GM23338 (cell line): ENCODE measurements around the gene ELOB. TPM values are rescaled to one million over a fixed set of nuclear protein-coding genes. Genes with fewer than 3 reads are reported as not detected.

Experiments
- ATAC-seq: fragments of 200-7000 bp; cut with Tn5 transposase; 3 replicates; pipeline ENCODE4 v1.9.1; 2020
- DNase-seq: peaks from one replicate; pipeline ENCODE4 v3.0.0-alpha.2; 2015; ENCODE audit warnings: low spot score
- H2AFZ ChIP-seq: fragments of 200-600 bp; sonication (generic); 2 replicates; pipeline ENCODE4 v1.8.0; 2016; ENCODE audit warnings: antibody characterized with exemption, mild to moderate bottlenecking, moderate library complexity
- H3F3A ChIP-seq: fragments of 200-600 bp; sonication (generic); replicated peaks from 2 replicates; pipeline ENCODE4 v1.8.0; 2017; ENCODE audit warnings: antibody characterized with exemption, mixed run types, low read depth
- H3K27ac ChIP-seq: fragments of 200-600 bp; sonication (generic); 2 replicates; pipeline ENCODE4 v1.6.1; 2016; ENCODE audit warnings: low read depth
- H3K27me3 ChIP-seq: fragments of 200-600 bp; sonication (generic); 2 replicates; pipeline ENCODE4 v1.8.0; 2016; ENCODE audit warnings: mild to moderate bottlenecking, mixed run types, moderate library complexity; ENCODE audit not compliant: insufficient read depth
- H3K36me3 ChIP-seq: fragments of 200-600 bp; sonication (generic); 2 replicates; pipeline ENCODE4 v1.8.0; 2016; ENCODE audit warnings: mild to moderate bottlenecking; ENCODE audit not compliant: insufficient read depth
- H3K4me1 ChIP-seq: fragments of 200-600 bp; sonication (generic); 2 replicates; pipeline ENCODE4 v1.8.0; 2016; ENCODE audit warnings: mild to moderate bottlenecking, moderate library complexity; ENCODE audit not compliant: insufficient read depth
- H3K4me2 ChIP-seq: fragments of 200-600 bp; sonication (generic); 2 replicates; pipeline ENCODE4 v1.7.1; 2017; ENCODE audit warnings: mixed run types
- H3K4me3 ChIP-seq: fragments of 200-600 bp; sonication (generic); 2 replicates; pipeline ENCODE4 v1.6.1; 2016; ENCODE audit warnings: mixed run types
- H3K79me2 ChIP-seq: fragments of 200-600 bp; sonication (generic); replicated peaks from 2 replicates; pipeline ENCODE4 v1.8.0; 2017; ENCODE audit warnings: mild to moderate bottlenecking; ENCODE audit not compliant: insufficient read depth
- H3K9me2 ChIP-seq: fragments of 200-600 bp; sonication (generic); 2 replicates; pipeline ENCODE4 v1.8.0; 2017; ENCODE audit not compliant: insufficient read depth
- H4K20me1 ChIP-seq: fragments of 200-600 bp; sonication (generic); replicated peaks from 2 replicates; pipeline ENCODE4 v1.8.0; 2017; ENCODE audit warnings: mild to moderate bottlenecking; ENCODE audit not compliant: insufficient read depth
- H3K27ac Mint-ChIP-seq: 2 replicates; pipeline ENCODE4 v1.8.0; 2020; ENCODE audit warnings: inconsistent platforms, mild to moderate bottlenecking, moderate library complexity, mixed read lengths
- H3K27me3 Mint-ChIP-seq: 3 replicates; pipeline ENCODE4 v1.8.0; 2022; ENCODE audit warnings: low read depth, mild to moderate bottlenecking, moderate library complexity, mixed read lengths, inconsistent platforms; ENCODE audit not compliant: insufficient read depth, poor library complexity
- H3K36me3 Mint-ChIP-seq: 3 replicates; pipeline ENCODE4 v1.8.0; 2021; ENCODE audit warnings: low read depth, mild to moderate bottlenecking, inconsistent platforms, moderate library complexity, mixed read lengths
- H3K4me1 Mint-ChIP-seq: 3 replicates; pipeline ENCODE4 v1.8.0; 2020; ENCODE audit warnings: mild to moderate bottlenecking, inconsistent platforms, mixed read lengths
- H3K4me3 Mint-ChIP-seq: 3 replicates; pipeline ENCODE4 v1.8.0; 2021; ENCODE audit warnings: moderate library complexity, mild to moderate bottlenecking, inconsistent platforms, mixed read lengths
- H3K9me3 Mint-ChIP-seq: 3 replicates; pipeline ENCODE4 v1.8.0; 2020; ENCODE audit warnings: moderate library complexity, mild to moderate bottlenecking, inconsistent platforms, mixed read lengths
- EZH2phosphoT487 ChIP-seq: fragments of 200-600 bp; sonication (generic); IDR thresholded peaks from one replicate; pipeline ENCODE4 v1.8.1; 2018; ENCODE audit warnings: antibody characterized with exemption; ENCODE audit not compliant: unreplicated experiment
- NANOG ChIP-seq: IDR thresholded peaks from 2 replicates; pipeline ENCODE4 v1.6.1; 2016; ENCODE audit warnings: antibody characterized with exemption, borderline replicate concordance
- REST ChIP-seq: IDR thresholded peaks from one replicate; pipeline ENCODE4 v1.6.1; 2018; ENCODE audit warnings: antibody characterized with exemption; ENCODE audit not compliant: unreplicated experiment
- STAT1 ChIP-seq: IDR thresholded peaks from one replicate; pipeline ENCODE4 v1.6.1; 2016; ENCODE audit warnings: antibody characterized with exemption; ENCODE audit not compliant: unreplicated experiment
- polyA plus RNA-seq: library from polyadenylated mRNA; unstranded; fragments of >200 nt; fragmentation: Nextera tagmentation; extraction: Ambion mirVana; gene quantifications from 2 replicates; pipeline ENCODE4 v1.2.1, GENCODE V29; 2016
- total RNA-seq: library from RNA; depleted of rRNA; stranded (reverse); fragments of >200 nt; shearing (Covaris generic); gene quantifications from 2 replicates; pipeline ENCODE4 v1.2.3, GENCODE V29; 2014
- TF ChIP-seq, protein P1 (sequence below): fragments of 250-450 bp; sonication (Bioruptor Pico); IDR thresholded peaks from 2 replicates; pipeline ENCODE4 v1.5.0; 2020; ENCODE audit warnings: mild to moderate bottlenecking, moderate library complexity

The ELOB gene
- total and polyA plus RNA-seq, 2 experiments from 2014 or later = 278 to 756 TPM

GRCh38 chr16:2825049-2825742 lies 48.1 kb upstream of the ELOB start (continued):
- TF ChIP-seq, protein P1, sequence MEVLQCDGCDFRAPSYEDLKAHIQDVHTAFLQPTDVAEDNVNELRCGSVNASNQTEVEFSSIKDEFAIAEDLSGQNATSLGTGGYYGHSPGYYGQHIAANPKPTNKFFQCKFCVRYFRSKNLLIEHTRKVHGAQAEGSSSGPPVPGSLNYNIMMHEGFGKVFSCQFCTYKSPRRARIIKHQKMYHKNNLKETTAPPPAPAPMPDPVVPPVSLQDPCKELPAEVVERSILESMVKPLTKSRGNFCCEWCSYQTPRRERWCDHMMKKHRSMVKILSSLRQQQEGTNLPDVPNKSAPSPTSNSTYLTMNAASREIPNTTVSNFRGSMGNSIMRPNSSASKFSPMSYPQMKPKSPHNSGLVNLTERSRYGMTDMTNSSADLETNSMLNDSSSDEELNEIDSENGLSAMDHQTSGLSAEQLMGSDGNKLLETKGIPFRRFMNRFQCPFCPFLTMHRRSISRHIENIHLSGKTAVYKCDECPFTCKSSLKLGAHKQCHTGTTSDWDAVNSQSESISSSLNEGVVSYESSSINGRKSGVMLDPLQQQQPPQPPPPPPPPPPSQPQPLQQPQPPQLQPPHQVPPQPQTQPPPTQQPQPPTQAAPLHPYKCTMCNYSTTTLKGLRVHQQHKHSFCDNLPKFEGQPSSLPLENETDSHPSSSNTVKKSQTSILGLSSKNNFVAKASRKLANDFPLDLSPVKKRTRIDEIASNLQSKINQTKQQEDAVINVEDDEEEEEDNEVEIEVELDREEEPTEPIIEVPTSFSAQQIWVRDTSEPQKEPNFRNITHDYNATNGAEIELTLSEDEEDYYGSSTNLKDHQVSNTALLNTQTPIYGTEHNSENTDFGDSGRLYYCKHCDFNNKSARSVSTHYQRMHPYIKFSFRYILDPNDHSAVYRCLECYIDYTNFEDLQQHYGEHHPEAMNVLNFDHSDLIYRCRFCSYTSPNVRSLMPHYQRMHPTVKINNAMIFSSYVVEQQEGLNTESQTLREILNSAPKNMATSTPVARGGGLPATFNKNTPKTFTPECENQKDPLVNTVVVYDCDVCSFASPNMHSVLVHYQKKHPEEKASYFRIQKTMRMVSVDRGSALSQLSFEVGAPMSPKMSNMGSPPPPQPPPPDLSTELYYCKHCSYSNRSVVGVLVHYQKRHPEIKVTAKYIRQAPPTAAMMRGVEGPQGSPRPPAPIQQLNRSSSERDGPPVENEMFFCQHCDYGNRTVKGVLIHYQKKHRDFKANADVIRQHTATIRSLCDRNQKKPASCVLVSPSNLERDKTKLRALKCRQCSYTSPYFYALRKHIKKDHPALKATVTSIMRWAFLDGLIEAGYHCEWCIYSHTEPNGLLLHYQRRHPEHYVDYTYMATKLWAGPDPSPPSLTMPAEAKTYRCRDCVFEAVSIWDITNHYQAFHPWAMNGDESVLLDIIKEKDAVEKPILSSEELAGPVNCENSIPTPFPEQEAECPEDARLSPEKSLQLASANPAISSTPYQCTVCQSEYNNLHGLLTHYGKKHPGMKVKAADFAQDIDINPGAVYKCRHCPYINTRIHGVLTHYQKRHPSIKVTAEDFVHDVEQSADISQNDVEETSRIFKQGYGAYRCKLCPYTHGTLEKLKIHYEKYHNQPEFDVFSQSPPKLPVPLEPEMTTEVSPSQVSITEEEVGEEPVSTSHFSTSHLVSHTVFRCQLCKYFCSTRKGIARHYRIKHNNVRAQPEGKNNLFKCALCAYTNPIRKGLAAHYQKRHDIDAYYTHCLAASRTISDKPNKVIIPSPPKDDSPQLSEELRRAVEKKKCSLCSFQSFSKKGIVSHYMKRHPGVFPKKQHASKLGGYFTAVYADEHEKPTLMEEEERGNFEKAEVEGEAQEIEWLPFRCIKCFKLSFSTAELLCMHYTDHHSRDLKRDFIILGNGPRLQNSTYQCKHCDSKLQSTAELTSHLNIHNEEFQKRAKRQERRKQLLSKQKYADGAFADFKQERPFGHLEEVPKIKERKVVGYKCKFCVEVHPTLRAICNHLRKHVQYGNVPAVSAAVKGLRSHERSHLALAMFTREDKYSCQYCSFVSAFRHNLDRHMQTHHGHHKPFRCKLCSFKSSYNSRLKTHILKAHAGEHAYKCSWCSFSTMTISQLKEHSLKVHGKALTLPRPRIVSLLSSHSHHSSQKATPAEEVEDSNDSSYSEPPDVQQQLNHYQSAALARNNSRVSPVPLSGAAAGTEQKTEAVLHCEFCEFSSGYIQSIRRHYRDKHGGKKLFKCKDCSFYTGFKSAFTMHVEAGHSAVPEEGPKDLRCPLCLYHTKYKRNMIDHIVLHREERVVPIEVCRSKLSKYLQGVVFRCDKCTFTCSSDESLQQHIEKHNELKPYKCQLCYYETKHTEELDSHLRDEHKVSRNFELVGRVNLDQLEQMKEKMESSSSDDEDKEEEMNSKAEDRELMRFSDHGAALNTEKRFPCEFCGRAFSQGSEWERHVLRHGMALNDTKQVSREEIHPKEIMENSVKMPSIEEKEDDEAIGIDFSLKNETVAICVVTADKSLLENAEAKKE (CRISPR knock-in tag) = no peak
- TF ChIP-seq EZH2phosphoT487 = no peak

GRCh38 chr16:2824626-2825025 lies 47.5 kb upstream of the ELOB start:
- Histone ChIP-seq H3K27ac (no peak overlapping the region), H3K27me3 (no peaks in the 10 kb centered on the region), H4K20me1 (no peaks in the 10 kb centered on the region), H3K9me2 (no peaks in the 10 kb centered on the region), H3K36me3 (no peaks in the 10 kb centered on the region), H3K4me3 (no peak overlapping the region), H3K4me2 (no peak overlapping the region), H3K79me2 (no peaks in the 10 kb centered on the region), H2AFZ (no peak overlapping the region), H3K4me1 (no peaks in the 10 kb centered on the region), H3F3A (no peaks in the 10 kb centered on the region)
- no peaks in the 10 kb centered on the region for H3K4me1 Mint-ChIP-seq
- H3K4me3 Mint-ChIP-seq = no peak overlapping the region; the same call in 2 of the 3 replicates
- ATAC-seq (no peak), DNase-seq (no peak)
- H3K36me3 Mint-ChIP-seq = no peaks in the 10 kb centered on the region
- peaks cover 5% of the 10 kb centered on the region for H3K27me3 Mint-ChIP-seq
- no peak for TF ChIP-seq STAT1
- H3K9me3 Mint-ChIP-seq = no peaks in the 10 kb centered on the region
- no peak overlapping the region for H3K27ac Mint-ChIP-seq

GRCh38 chr16:2822496-2822895 lies 45.4 kb upstream of the ELOB start:
- Histone ChIP-seq H3K27me3 (no peaks in the 10 kb centered on the region), H3K27ac (no peak overlapping the region), H4K20me1 (no peaks in the 10 kb centered on the region), H3K4me3 (no peak overlapping the region), H3K9me2 (no peaks in the 10 kb centered on the region), H2AFZ (no peak overlapping the region), H3K79me2 (no peaks in the 10 kb centered on the region), H3K36me3 (no peaks in the 10 kb centered on the region), H3K4me1 (no peaks in the 10 kb centered on the region), H3F3A (no peaks in the 10 kb centered on the region), H3K4me2 (no peak overlapping the region)
- no peak for ATAC-seq
- DNase-seq = no peak
- peaks cover 6% of the 10 kb centered on the region for H3K27me3 Mint-ChIP-seq
- TF ChIP-seq NANOG (no peak), REST (no peak)
- H3K4me1 Mint-ChIP-seq = no peaks in the 10 kb centered on the region
- H3K36me3 Mint-ChIP-seq = no peaks in the 10 kb centered on the region
- no peak overlapping the region for H3K4me3 Mint-ChIP-seq
- no peaks in the 10 kb centered on the region for H3K9me3 Mint-ChIP-seq
- no peak overlapping the region for H3K27ac Mint-ChIP-seq
